ENCODE data around the gene CFAP100.

The CFAP100 gene

GRCh38 chr3:126451511-126451910, 56.8 kb downstream of the CFAP100 start:
- DNase-seq (ENCODE audit: low read depth) = no peak
- TF ChIP-seq CTCF (IDR thresholded peaks at IDR 0.05; ENCODE audit: control insufficient read depth, insufficient read depth, low read depth, low read length, missing control alignments) = no peak
- H3K4me3 ChIP-seq (ENCODE audit: control insufficient read depth, low read depth, low read length) = no peak overlapping the region

GRCh38 chr3:126452213-126452612, 57.5 kb downstream of the CFAP100 start:
- no peak overlapping the region for H3K4me3 ChIP-seq (ENCODE audit: control insufficient read depth, low read depth, low read length)
- no peak for TF ChIP-seq CTCF (IDR thresholded peaks at IDR 0.05; ENCODE audit: control insufficient read depth, insufficient read depth, low read depth, low read length, missing control alignments)
- no peak for DNase-seq (ENCODE audit: low read depth)

- H3K4me3 ChIP-seq (ENCODE audit: control insufficient read depth, low read depth, low read length) = no peak overlapping the region
- no peak for DNase-seq (ENCODE audit: low read depth)
These were observed 59.3 kb downstream of the CFAP100 start for GRCh38 chr3:126454025-126454424.

GRCh38 chr3:126454437-126455198, 59.9 kb downstream of the CFAP100 start:
- no peak for TF ChIP-seq CTCF (IDR thresholded peaks at IDR 0.05; ENCODE audit: control insufficient read depth, insufficient read depth, low read depth, low read length, missing control alignments)
- no peak for DNase-seq (ENCODE audit: low read depth)
- H3K4me3 ChIP-seq (ENCODE audit: control insufficient read depth, low read depth, low read length) = no peak overlapping the region

More at GRCh38 chr3:126454025-126454424, 59.3 kb downstream of the CFAP100 start:
- TF ChIP-seq CTCF (IDR thresholded peaks at IDR 0.05; ENCODE audit: control insufficient read depth, insufficient read depth, low read depth, low read length, missing control alignments) = no peak

GRCh38 chr3:126456211-126456610, 61.5 kb downstream of the CFAP100 start:
- H3K4me3 ChIP-seq (ENCODE audit: control insufficient read depth, low read depth, low read length) = no peak overlapping the region
- no peak for DNase-seq (ENCODE audit: low read depth)
- TF ChIP-seq CTCF (IDR thresholded peaks at IDR 0.05; ENCODE audit: control insufficient read depth, insufficient read depth, low read depth, low read length, missing control alignments) = no peak

GRCh38 chr3:126456766-126457388, 62.2 kb downstream of the CFAP100 start:
- TF ChIP-seq CTCF (IDR thresholded peaks at IDR 0.05; ENCODE audit: control insufficient read depth, insufficient read depth, low read depth, low read length, missing control alignments) = no peak
- no peak overlapping the region for H3K4me3 ChIP-seq (ENCODE audit: control insufficient read depth, low read depth, low read length)

More at GRCh38 chr3:126456766-126457388, 62.2 kb downstream of the CFAP100 start:
- no peak for DNase-seq (ENCODE audit: low read depth)

Data from AG09309 (cell line).